CD4-positive, alpha-beta T cell treated with Interleukin-17A for 4 hours (primary cell): Measurements from ENCODE around the gene STIP1.

ENCODE experiments used
- DNase-seq: peaks from one replicate; pipeline ENCODE4 v3.0.0-alpha.2; 2020; ENCODE audit warnings: mixed read lengths

STIP1 gene

DNA sequence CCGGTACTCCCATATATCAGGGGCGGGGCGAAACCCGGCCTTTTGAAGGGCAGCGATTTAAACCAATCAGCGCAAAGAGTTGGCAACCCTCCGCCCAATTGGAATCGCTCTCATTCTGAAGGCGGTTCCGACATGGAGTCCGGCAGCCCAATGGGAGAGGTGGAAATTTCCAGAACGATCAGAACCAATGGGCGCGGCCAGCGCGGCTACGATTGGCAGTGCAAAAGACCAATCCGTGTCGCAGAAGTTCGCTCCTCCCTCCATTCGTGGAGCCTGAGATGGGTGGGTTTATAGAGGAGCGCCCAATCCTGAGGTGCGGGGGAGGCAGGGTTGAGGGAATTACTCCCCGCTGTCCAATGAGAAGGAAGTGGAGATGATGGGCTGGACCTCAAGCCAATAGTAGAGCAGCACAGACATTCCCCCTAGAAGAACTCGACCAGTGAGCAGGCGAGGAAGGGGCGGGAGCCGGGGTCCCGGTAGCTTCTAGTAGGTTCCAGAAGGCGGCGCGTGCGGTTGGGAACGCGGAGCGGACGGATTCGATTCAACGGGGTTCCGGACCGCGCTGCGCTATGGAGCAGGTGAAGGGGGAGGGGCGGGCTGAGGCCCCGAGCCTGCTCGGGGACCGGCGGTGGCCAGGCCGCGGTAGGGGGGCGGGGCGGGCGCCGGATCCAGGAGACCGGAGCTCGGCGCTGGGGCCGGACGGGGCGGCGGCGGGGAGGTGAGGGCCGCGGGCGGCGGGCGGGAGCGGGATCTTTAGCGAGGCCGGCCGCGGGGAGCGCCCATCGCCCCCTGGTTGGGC is at the start of gene STIP1:
Gene STIP1, plus strand, starts transcription at position 479 of the 799 bp plus-strand sequence. Its CDS starts 91 bp downstream, at position 570.
- peak; percentile 97 for DNase-seq

DNA sequence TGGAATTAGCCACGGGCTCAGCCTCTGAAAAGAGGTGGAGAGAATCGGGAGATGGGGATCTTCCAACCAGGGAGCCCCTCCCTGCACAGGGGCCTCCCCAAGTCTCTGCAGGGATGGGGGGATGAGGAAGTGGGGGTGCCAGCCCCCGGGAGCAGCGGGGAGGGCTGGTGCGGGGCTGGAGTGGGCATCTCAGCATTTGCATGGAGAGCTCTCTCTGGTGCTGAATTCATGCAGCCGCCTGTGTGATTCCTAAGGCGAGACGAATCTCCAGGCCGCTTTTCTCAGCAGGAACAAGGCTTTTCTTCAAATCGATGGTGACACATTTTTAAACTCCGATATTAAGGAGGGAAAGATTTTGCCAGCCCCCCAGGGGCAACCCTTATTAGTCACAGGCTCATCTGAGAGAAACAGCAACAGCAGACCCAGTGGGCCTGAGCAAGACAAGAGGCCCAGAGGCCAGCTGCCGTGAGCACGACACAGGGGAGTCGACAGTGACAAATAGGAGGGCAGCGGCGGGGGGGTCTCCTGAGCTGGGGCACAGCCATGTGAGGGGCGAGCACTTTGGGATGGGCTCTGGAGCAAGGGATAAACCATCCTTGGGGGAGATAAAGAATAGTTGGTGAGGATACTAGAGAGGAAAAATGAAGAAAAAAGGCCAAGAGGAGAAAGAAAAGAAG is 49.1 kb upstream of the STIP1 start:
- no peak for DNase-seq

DNA sequence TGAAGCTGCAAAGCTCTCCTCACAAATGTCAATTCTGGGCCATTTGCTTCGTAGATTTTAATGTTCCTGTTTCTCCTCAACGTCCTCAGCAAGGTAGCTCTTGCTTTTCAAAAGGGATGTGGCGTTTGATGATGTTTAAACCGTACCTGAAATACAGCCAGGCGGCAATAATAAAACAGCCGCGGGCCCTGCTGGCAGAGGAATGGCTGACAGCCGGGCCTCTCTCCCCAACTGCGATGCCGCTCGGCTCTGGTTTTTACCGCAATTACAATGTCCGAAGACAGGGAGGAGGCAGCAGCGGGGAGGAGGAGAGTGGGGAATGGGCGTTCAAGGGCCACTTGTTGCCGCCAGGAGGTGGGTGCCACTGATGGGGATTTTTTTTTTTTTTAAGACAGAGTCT is 47.6 kb upstream of the STIP1 start:
- no peak for DNase-seq

DNA sequence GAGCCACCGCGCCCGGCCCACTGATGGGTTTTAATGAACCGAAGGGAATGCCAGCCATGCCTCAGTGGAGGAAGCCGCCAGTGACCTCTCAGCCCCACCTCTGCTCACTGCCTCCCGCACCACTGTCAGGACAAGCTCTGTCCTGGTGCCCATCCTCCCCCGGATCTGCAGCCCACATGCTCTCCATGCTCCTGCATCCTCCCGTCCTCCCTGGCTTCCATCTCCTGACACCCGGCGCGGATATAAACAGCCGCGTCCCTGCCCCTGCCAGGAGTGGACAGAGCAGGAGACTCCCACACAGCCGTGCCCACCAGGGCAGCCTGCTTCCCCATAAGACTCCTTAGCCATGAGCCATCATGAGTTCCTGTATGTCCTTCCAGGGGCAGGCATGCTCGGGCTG is 46.9 kb upstream of the STIP1 start:
- no peak for DNase-seq

DNA sequence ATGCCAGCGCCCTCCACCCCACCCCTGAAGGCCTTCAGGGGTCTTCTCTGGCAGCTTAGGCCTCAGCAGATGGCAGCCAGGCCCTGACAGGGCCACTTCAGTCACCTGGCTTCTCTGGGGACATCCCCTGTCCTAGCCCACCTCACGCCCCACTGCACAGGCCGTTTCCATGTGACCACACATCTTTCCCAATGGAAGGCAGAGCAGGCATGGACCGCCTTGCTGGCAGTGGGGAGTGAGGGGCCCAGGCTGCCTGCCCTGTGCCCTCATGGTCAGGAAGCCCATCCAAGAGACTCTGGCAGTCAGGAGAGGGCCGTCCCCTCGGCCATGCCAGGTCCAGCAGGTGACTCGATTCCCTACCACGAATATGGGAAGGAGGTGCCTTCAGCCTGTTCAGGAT is 45.9 kb upstream of the STIP1 start:
- DNase-seq = no peak

DNA sequence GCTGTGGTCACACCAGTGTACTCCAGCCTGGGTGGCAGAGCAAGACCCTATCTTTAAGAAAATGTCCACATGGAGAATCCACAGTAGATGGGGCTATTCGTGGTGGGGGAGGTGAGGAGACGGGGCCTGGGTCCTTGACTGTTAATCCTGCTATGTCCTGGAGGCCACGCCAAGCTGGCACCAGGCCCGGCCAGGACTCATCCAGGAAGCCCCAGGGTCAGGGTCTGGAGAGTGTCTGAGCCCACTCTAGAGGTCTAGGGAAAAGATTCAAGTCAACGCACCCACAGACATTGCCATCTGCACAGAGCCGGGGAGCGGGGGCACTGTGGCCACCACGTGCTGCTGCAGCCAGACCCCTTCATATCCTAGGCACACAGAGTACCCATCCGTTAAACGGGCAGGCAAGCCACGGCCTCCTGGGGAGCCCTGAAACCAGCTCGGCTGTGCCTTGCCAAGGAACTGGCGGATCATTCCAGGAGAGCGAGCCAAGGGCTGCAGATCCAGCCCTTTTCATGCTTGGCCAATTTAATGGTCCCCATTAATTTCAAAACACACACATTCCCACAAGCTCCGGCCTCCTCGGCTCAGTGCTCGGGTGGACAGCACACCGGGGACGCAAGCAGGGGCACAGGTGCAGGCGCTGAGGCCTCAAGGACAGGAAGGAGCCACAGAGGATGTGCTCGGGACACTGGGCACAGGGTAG is 44.7 kb upstream of the STIP1 start:
- DNase-seq = no peak

DNA sequence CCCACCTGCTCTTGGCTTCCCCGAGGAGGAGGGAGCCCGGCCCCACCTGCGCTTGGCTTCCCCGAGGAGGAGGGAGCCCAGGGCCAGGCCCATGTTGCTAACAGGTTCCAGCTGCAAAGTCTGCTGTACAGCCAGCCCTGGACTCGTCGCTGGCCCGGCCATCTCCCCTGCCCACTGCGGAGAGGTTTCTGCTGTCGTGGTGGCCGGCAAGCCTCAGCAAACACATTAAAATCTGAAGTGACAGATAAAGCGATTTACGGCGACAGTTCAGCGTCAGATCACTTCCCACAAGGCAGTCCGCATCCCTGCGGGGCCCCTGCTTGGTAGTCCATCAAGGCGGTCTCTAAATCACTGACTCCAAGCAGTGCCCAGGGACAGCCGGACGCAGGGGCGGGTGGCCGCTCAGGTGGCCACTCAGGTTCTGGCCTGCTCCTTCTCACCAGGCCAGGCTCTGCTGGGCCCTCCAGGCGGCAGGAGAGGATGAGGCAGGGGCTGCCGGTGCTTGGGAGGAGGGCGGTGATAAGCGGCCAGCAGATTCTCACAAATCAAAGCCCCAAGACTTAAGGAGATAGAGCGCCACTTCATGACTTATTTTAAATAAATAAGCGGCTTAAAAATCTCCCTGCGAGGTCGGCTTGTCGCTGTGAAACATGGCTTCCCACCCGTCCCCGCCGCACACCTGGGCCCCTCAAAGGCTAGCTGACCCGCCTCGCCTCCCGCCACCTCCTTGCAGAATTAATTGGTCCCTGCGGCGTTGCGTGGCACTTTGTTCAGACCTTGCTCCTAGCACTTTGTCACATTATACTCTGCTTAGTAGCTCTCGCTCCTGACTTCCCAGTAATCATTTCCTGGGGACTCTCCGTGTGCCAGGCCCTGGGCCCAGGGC is 41.1 kb upstream of the STIP1 start:
- no peak for DNase-seq

DNA sequence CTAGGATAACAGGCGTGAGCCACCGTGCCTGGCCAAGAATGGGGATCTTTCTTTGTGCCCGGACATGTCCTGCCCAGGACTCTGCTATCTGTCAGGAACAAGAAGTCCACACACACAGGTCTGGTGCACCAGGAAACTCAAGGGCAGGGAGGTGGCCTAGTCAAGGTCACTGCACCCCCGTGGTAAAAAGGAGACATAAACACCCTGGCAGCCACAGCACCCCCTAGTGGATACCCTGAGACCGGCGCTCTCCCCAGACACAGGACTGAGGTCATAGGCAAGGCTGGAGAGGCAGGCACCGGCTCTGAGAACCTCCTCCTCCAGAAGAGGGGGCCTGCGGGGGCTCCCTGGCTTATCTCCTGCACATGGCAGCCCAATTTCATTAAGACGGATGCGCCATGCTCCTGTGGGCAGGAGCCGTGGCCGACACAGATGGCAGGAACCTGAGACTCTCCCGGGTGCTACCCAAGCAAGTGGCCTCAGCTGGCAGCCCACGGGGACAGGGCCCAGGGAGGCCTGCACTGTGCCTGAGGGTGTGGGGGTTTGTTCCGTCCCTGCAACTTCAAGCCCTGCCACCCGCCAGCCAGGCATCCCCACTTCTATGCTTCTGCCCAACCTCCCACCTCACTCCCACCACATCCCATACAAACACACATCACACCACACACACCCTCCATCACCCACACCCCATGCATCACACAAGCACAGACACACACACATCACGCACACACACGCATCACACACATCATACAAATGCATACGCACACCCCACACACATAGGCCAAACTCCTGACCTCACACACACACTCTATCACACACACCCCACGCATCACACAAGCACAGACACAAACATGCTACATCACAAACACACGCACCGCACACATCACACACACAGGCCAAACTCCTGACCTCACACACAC is 39.7 kb upstream of the STIP1 start:
- DNase-seq = peak; percentile 77

DNA sequence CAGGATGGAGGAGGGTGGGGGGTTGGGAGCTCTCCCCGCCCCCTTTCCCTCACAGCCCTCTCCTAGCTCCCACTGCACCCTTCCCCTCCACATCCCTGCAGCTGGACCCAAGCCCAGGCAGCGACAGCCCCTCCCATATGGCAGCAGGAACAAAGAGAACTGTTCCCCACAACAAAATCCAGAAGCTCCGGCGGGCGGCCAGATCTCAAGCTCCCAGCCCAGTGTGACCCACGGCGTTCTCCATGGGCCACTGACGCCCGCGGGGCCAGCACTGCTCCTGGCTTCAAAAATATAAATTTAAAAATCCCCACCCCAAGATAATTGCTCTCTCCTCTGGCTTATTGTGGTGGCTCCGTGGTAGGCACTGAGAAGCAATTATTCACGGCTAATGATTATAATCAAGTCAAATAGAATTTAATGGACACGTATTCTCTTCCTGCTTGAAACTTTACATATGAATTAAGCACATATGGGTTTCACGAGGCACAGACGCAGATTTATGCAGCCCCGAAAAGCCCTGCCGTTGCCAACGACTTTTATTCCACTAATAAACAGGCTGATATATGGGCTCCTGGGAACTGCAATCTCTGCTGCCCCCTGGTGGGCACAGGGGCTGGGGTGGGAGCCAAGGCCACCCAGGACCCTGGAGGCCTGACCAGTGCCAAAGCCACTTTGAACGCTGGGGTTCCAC is 37.6 kb upstream of the STIP1 start:
- peak; percentile 85 for DNase-seq

DNA sequence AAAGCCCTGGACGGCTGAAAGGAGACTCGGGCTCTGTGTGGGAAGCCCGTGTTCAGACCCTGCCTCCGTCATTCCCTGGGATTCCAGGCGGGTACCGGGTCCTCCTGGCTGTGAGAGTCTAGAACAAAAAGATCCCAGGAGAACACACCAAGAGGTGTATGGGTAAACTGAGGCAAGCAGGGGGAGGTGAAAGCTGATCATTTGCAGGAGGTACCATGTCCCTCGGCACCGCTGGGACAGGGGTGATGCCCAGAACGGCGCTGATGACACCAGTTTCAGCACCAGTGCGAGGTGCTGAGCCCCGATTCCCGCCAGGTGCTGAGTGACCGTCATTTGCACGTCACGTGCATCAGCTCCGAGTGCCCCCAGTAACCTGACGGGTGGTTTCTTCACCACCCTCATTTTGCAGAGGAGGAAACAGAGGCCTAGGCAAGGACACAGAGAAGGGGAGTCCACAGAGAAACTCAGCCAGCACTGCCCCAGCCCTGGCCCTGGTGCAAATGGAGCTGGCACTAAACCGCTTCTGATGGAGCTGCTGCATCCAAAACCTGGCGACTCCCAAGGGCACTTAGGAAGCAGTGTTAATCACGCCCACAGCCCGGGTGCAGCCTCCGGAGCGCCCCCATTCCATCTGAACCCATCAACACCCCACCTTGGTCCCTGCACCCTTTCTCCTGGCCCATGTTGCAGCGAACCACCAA is 36.9 kb upstream of the STIP1 start:
- DNase-seq = no peak

DNA sequence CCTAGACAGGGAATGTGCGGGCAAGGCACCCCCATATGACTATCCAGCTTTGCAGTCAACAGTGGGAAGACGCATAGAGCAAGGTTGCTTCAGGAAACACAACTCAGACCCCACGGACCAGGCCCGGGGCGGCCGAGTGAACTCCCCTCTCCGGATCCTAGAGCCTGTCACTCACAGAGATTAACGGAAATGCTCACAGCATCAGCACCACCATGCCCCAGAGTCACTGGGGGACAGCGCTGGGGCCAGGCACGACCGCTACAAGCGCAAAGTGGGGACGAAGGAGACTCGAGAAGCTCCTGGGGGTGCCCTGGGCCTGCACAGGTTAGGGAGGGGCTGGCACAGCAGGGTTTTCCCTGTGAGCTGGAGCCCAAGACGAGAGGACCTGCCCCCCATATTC is 35.9 kb upstream of the STIP1 start:
- DNase-seq = no peak

DNA sequence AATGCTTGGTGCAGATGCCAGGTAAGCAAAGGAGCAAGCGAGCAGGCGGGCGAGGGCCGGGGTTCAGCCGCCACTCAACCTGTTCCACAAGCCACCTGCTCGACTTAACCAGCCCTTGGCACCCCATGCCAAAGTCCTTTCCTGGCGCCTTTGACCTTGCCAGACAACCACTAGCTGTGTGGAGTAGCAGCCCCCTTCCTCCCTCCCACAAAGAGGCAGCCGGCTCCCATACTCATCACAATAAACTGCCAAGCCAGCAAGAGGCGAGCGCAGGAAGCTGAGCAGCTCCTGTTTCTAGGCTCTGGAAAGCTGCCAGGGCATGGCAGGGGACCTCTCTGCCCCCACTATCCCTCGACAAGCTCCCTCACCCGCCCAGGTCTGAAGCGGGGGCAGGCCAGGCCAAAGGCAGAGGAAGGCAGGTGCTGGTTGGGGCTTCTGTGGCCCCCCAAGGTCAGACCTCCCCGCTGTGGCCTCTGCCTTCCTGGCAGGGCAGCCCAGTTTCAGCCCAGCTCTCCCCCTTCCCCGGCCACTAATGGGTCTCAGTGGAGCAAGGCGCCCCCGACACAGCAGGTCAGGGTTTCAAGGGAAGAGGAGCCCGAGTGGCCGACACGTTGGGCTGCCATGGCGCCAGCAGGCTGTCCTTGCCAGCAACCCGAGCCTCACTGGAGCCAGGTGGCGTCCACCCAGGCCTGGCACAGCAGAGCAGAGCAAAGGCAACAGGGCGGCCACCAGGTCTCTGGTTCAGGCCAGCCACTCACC is 35.3 kb upstream of the STIP1 start:
- no peak for DNase-seq

DNA sequence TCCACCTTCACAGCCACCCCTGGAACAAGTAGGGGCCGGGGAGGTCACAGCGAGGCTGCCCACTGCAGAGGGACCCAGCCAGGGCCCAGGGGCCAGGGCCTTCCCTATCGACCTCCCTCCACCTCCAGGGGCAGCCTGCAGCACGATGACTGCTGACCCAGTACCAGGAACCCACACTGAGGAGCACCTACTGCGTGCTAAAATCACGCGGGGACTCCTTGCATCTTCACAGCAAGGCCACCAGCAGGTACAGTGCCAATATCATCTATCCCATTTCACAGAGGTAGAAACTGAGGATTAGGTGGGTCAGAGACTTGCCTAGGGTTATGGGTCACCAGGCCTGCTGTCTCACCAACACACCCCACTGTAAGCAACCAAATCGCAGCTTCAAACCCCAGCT is 34.6 kb upstream of the STIP1 start:
- DNase-seq = no peak

DNA sequence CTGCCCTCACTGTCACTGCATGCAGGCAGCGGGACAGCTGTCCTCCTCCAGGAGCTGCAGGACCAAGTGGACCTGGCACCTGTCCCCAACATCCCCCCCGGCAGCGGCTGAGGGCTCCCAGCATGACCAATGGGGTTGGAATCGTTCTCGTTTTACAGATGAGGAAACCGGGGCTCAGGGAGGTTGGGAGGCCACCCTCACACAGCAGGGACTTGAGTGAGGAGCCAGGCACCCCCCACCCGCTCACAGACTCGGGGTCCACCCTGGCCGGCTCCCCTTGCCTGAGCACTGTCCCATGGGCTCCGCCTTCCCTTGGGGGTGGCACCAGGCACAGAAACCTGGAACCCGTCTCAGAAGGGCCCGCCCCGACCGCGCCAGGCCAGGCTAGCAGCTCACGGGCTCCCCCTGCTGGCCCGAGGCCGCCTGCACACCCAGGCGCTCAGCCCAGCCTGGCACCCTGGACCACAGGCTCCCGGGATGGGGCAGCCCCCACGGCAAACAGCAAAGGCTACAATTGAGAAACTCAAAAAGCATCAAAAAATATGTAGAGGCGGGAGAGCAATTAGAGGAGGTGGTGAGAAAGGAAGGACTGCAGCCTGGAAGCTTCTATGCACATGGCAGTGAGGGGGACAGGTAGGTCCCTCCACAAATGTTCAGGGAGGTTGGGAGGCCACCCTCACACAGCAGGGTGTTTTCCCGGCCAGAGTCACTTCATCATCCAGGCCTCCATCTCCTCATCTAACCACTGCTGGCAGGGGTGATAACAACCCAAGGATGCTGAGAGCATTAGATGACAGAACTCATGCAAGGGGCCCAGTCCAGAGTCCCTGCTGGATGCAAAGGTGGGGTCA is 32.9 kb upstream of the STIP1 start:
- peak; percentile 77 for DNase-seq

DNA sequence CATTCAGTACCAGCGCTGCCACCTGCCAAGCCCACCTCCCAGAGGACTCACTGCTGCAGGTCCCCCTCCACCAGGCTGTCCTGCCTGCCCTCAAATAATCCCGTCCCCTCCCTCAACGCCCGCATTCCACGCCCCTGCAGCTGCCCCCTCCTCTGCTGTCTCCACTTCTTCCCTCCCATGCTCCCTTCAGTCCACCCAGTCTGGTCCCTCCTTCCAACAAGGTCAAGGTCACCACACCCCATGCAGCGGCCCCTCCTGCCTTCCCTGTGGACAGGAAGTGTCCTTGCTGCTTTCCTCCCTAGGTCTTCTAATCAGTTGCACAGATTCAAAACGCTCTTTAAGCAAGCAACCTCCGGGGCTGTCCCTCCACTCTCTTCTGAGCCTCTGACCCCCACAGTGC is 32.2 kb upstream of the STIP1 start:
- DNase-seq = no peak

DNA sequence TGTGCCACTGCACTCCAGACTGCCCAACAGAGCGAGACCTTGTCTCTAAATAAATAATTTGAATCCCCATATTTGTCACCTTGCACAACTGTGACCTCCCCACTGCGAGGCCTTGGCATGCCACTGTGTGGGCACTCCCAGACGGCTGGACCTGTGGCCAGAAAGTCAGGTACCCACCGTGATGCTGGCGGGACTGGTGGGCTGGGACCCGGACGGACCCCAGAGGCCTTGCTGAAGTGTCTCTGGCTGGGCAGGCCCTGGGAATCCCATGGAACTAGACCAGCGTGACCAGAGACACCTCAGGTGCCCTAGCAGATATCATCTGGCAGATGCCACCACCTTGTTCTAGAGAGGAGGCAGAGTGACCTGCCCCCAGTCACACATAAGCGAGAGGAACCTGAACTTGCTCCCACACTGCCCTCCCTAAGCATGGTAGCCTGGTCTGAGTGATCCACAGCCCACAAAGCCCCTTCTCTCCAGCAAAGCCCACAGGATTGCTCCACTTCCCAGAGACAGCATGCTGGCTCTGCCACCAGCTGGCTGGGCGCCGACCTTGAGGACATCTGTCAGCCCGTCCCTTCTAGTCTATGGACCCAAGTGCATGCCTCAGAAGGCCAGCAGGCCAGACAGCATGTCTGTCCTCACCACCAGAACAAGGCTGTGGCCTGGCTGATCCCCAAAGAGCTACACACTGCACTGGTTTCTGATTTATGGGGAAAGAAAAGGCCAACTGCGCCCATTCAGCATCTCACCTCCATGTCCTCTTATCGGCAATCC is 29.5 kb upstream of the STIP1 start:
- DNase-seq = no peak

DNA sequence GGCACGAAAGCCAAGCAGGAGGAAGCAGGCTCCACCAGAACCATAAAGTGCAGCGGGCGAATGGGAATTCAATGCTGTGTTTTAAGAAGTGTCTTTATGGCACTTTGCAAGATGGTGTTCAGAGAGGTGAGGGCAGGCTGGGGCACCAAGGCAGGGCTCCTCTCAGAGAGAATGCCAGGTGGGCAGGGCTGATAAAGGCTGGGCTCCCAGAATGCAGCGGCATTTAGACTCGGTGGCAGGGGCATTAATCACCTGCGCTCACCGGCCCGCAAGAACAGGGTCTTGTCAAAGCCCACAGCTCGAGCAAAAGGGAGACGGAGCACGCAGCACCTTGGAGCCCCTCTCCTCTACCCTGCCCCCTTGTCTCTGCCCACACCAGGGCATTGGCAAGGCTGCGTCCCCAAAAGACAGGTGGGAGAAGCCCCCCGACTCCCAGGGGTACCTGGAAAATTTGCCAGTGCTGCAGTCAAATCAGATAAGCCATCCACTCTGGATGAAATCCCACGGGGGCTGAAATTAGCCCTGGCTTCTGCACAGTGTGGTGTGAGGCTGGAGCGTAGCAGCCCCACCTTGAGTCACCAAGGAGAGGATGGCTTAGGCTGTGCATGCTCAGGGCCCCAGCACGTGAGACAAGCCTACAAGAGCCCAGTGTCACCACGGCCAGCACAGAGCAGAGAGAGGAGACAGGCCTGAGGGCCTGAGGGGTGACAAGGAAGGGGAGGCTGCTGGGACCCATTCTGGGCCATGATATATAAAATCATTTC is 28.2 kb upstream of the STIP1 start:
- DNase-seq = no peak
